Breast epithelium (tissue), 4 donors: ENCODE results near the gene TMTC2. TPM values are rescaled to one million over a fixed set of nuclear protein-coding genes. Genes with fewer than 3 reads are reported as not detected.

ENCODE experiments used
- DNase-seq, 2 donors: peaks; one replicate each; pipeline ENCODE4 v3.0.0-alpha.2; 2019; ENCODE audit warnings: low spot score in 2 of 2
- H3K27ac ChIP-seq, 2 donors: fragments of 200-600 bp; sonication (generic) in 1 of 2; one replicate each; pipeline ENCODE4 v1.5.1; 2016 to 2019; ENCODE audit warnings: mild to moderate bottlenecking in 1 of 2
- H3K27me3 ChIP-seq, 2 donors: fragments of 200-600 bp; sonication (generic) in 1 of 2; one replicate each; pipeline versions ENCODE4 v1.5.1 to v1.6.0; 2017 to 2019; ENCODE audit warnings: control low read depth in 1 of 2, mild to moderate bottlenecking in 1 of 2
- H3K36me3 ChIP-seq: fragments of 200-600 bp; one replicate; pipeline ENCODE4 v1.5.1; 2019
- H3K4me1 ChIP-seq, 2 donors: fragments of 200-600 bp; sonication (generic); one replicate each; pipeline ENCODE4 v1.5.1; 2016 to 2019; ENCODE audit warnings: control low read depth in 1 of 2
- H3K4me3 ChIP-seq, 3 donors: fragments of 200-600 bp; sonication (generic); 1 replicate in 2 of 3; 2 replicates in 1 of 3; pipeline ENCODE4 v1.5.1; 2016 to 2019; ENCODE audit warnings: mild to moderate bottlenecking in 3 of 3, moderate library complexity in 2 of 3
- H3K9me3 ChIP-seq, 2 donors: fragments of 200-600 bp; sonication (generic) in 1 of 2; one replicate each; pipeline ENCODE4 v1.5.1; 2016 to 2019; ENCODE audit warnings: control low read depth in 1 of 2
- POLR2A ChIP-seq: fragments of 450-650 bp; IDR thresholded peaks from one replicate; pipeline ENCODE4 v1.6.1; 2016; ENCODE audit warnings: antibody characterized with exemption, mild to moderate bottlenecking, moderate library complexity
- POLR2AphosphoS5 ChIP-seq, 3 donors: sonication (generic); formaldehyde crosslinking; IDR thresholded peaks; one replicate each; pipeline ENCODE4 v1.6.1; 2017; ENCODE audit warnings: antibody characterized with exemption in 3 of 3
- intact Hi-C: fragments of 100-400 bp; cut with DNase I; formaldehyde crosslinking; loops from one replicate; pipeline ENCODE4 v1.15.1; 2023; ENCODE audit warnings: low total_unique reads
- total RNA-seq, 3 donors: library from RNA; depleted of rRNA; stranded (reverse); fragments of >200 nt; gene quantifications; one replicate each; pipeline ENCODE4 v1.1.0, GENCODE V29; 2016
- TF ChIP-seq, protein P1 (sequence below), 3 donors: fragments of 450-650 bp; IDR thresholded peaks; one replicate each; pipeline ENCODE4 v1.5.1; 2016 to 2017; ENCODE audit warnings: antibody characterized with exemption in 3 of 3, mild to moderate bottlenecking in 3 of 3, moderate library complexity in 3 of 3

TMTC2 gene
- total RNA-seq, 3 donors from 2014 or later = 7.0 to 28.8 (median 19.3) TPM

GRCh38 chr12:82937151-82937550, 250.4 kb downstream of the TMTC2 start:
- Histone ChIP-seq H3K36me3 (no peaks in the 10 kb centered on the region), H3K4me3 (no peak overlapping the region), H3K4me1 (no peaks in the 10 kb centered on the region), H3K27ac (no peak overlapping the region), H3K9me3 (no peaks in the 10 kb centered on the region), H3K27me3 (no peaks in the 10 kb centered on the region)
- DNase-seq = no peak
- intact Hi-C loops = no loop called here
- TF ChIP-seq, protein P1, sequence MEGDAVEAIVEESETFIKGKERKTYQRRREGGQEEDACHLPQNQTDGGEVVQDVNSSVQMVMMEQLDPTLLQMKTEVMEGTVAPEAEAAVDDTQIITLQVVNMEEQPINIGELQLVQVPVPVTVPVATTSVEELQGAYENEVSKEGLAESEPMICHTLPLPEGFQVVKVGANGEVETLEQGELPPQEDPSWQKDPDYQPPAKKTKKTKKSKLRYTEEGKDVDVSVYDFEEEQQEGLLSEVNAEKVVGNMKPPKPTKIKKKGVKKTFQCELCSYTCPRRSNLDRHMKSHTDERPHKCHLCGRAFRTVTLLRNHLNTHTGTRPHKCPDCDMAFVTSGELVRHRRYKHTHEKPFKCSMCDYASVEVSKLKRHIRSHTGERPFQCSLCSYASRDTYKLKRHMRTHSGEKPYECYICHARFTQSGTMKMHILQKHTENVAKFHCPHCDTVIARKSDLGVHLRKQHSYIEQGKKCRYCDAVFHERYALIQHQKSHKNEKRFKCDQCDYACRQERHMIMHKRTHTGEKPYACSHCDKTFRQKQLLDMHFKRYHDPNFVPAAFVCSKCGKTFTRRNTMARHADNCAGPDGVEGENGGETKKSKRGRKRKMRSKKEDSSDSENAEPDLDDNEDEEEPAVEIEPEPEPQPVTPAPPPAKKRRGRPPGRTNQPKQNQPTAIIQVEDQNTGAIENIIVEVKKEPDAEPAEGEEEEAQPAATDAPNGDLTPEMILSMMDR (IDR thresholded peaks at IDR 0.05) = no peak
- no peak for TF ChIP-seq POLR2A
- TF ChIP-seq POLR2AphosphoS5 (IDR thresholded peaks at IDR 0.05) = no peak

DNA sequence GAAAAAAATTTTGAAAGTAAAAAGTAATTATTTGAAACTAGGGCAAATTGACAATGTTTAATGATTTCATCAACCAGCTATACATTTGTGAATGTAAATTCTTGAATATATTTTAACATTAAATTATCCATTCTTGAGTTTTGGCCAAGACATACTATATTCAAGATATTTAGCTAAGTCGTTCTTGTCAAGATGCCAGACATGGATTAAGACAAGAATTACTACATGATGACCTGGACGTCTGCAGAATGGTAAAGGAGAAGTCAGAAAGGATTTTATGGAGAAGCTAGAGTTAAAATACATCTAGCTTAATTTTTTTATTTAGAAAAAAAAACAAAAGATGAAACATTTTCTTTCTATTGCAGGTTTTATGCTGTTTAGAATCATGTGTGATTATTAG, 255.8 kb downstream of the TMTC2 start:
- no peak for TF ChIP-seq POLR2AphosphoS5 (IDR thresholded peaks at IDR 0.05)
- TF ChIP-seq, protein P1 (IDR thresholded peaks at IDR 0.05) = no peak
- no peak for TF ChIP-seq POLR2A
- Histone ChIP-seq H3K9me3 (no peaks in the 10 kb centered on the region), H3K4me1 (no peaks in the 10 kb centered on the region), H3K27ac (no peak overlapping the region), H3K27me3 (no peaks in the 10 kb centered on the region), H3K36me3 (no peaks in the 10 kb centered on the region), H3K4me3 (no peak overlapping the region)
- intact Hi-C loops = loop anchor here (5.0 kb wide), 1 partner anchor 960 kb away; no protein-coding TSS in a partner anchor
- no peak for DNase-seq

DNA sequence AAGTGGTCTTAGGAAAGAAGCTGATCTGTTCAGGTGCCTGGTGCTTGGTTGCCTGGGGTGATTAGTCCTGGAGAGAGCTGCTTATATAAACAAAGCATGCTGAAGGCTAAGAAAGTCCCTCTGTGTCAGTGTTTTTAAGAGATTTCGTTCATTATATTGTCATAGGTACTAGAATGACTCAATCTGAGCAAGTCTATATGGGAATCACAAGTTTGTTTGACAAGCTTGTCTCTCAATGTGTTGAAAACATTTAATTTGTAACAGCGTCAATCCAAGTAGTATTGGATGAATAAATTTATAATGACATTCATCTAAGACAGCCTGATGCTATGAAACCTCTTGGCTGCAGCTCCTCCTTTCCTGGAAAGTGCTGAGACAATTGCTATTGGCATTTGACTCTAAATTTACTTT, 256.3 kb downstream of the TMTC2 start:
- intact Hi-C loops = loop anchor here (5.0 kb wide), 1 partner anchor 959 kb away; no protein-coding TSS in a partner anchor
- no peak overlapping the region for H3K4me3 ChIP-seq
- DNase-seq = no peak
- H3K27ac ChIP-seq = no peak overlapping the region
- no peaks in the 10 kb centered on the region for H3K4me1 ChIP-seq
- no peaks in the 10 kb centered on the region for H3K27me3 ChIP-seq
- TF ChIP-seq POLR2A = no peak
- no peak for TF ChIP-seq POLR2AphosphoS5 (IDR thresholded peaks at IDR 0.05)
- TF ChIP-seq, protein P1 (IDR thresholded peaks at IDR 0.05) = no peak
- no peaks in the 10 kb centered on the region for H3K36me3 ChIP-seq
- H3K9me3 ChIP-seq = no peaks in the 10 kb centered on the region

DNA sequence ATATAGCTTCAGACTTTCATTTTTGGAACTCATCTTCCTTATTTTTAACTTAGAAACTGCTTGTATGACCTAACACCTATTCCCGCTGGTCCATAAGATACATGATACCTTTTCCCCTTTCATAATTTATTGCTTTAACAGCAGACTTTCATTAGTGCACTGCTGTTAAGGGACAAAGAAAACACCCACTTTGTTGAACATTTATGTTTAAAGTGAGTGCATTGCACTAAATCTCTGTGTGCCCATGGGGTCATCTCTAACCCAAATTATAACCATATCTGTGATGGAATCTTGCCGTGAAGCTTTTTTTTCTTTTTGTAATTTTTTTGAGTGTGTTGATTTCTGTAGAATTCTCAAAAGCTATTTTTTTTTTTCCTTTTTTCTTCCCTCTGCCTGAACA, 261.8 kb downstream of the TMTC2 start:
- TF ChIP-seq, protein P1 (IDR thresholded peaks at IDR 0.05) = no peak
- TF ChIP-seq POLR2AphosphoS5 (IDR thresholded peaks at IDR 0.05) (no peak), POLR2A (no peak)
- intact Hi-C loops = no loop called here
- Histone ChIP-seq H3K27me3 (no peaks in the 10 kb centered on the region), H3K9me3 (no peaks in the 10 kb centered on the region), H3K27ac (no peak overlapping the region), H3K4me1 (no peaks in the 10 kb centered on the region), H3K36me3 (no peaks in the 10 kb centered on the region), H3K4me3 (no peak overlapping the region)
- no peak for DNase-seq

- intact Hi-C loops = no loop called here
- H3K27ac ChIP-seq = no peak overlapping the region
Observed at GRCh38 chr12:82950356-82950755, 263.6 kb downstream of the TMTC2 start.

More at GRCh38 chr12:82950356-82950755, 263.6 kb downstream of the TMTC2 start:
- TF ChIP-seq, protein P1 (IDR thresholded peaks at IDR 0.05) = no peak
- TF ChIP-seq POLR2A (no peak), POLR2AphosphoS5 (IDR thresholded peaks at IDR 0.05) (no peak)
- Histone ChIP-seq H3K4me1 (no peaks in the 10 kb centered on the region), H3K36me3 (no peaks in the 10 kb centered on the region), H3K4me3 (no peak overlapping the region), H3K27me3 (no peaks in the 10 kb centered on the region), H3K9me3 (no peaks in the 10 kb centered on the region)
- no peak for DNase-seq
